ENCODE results near the gene DLGAP1.

- no peak for TF ChIP-seq ZBTB21 (tag by site-specific recombination; IDR thresholded peaks at IDR 0.05)
- no peak for TF ChIP-seq TRIM28 (IDR thresholded peaks at IDR 0.05; ENCODE audit: borderline replicate concordance, low read length)
- TF ChIP-seq ZNF24 (tag by site-specific recombination; IDR thresholded peaks at IDR 0.05), result no peak
- TF ChIP-seq SALL2 (tag by site-specific recombination; IDR thresholded peaks at IDR 0.05; ENCODE audit: borderline replicate concordance), result no peak
- TF ChIP-seq ZNF19 (tag by site-specific recombination; IDR thresholded peaks at IDR 0.05; ENCODE audit: low read depth), result no peak
- TF ChIP-seq CTCF (tag by site-specific recombination; IDR thresholded peaks at IDR 0.05), result no peak
- no peak for TF ChIP-seq ZNF10 (tag by site-specific recombination; IDR thresholded peaks at IDR 0.05)
- TF ChIP-seq ZNF639 (tag by site-specific recombination; IDR thresholded peaks at IDR 0.05), result no peak
- TF ChIP-seq ZNF350 (tag by site-specific recombination; IDR thresholded peaks at IDR 0.05), result no peak
- no peak for TF ChIP-seq EGR2 (tag by site-specific recombination; IDR thresholded peaks at IDR 0.05; ENCODE audit: low read depth)
Observed at GRCh38 chr18:3663870-3664512, 791.1 kb downstream of the DLGAP1 start.
